Measurements from ENCODE around the gene KDM4B. TPM values are rescaled to one million over a fixed set of nuclear protein-coding genes. Genes with fewer than 3 reads are reported as not detected.

KDM4B gene
- total RNA-seq, 1 experiment from 2014 or later, result 43.7 TPM

DNA sequence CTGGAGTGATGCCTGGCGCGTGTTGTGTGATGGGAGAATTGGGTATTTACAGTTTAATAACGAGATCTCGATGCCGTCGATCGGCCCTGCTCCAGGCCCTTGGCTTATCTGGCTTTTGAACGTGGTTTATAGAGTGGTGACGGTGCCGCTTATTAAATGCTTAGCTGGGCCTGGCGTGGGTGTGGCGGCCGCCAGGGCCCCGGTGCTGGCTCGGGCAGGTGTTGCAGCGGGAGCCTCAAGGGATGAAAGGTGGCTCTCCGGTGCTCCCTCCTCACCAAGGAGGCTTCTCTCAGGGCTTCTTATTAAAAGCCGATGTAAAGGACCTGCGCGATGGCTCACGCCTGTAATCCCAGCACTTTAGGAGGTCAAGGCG lies 173.8 kb downstream of the KDM4B start:
- Mint-ChIP-seq H3K4me1 (peaks cover 0 to 5% of the 10 kb centered on the region in 2 experiments; a peak in 1 of 4 replicates), H3K4me3 (no peak overlapping the region), H3K9me3 (no peaks in the 10 kb centered on the region), H3K36me3 (ENCODE audit: insufficient read depth in 1 of 3, low read depth in 3 of 3) (peaks cover 13 to 55% (median 48%) of the 10 kb centered on the region in 3 experiments; a peak in 6 of 7 replicates), H3K27ac (no peak overlapping the region; a peak in 1 of 7 replicates), H3K27me3 (ENCODE audit: low read depth) (no peaks in the 10 kb centered on the region; the same call in 1 of the 2 replicates)
- Histone ChIP-seq H2BK12ac (ENCODE audit: insufficient read length, low read depth, low read length) (no peak overlapping the region), H4K20me1 (ENCODE audit: control insufficient read depth, insufficient read depth, insufficient read length) (no peaks in the 10 kb centered on the region), H2BK5ac (ENCODE audit: insufficient read length, low read length) (no peak overlapping the region), H3K79me2 (ENCODE audit: insufficient read depth, low read length) (no peaks in the 10 kb centered on the region), H3K9me3 (ENCODE audit: control insufficient read depth, low read depth, low read length) (no peaks in the 10 kb centered on the region), H3K14ac (ENCODE audit: insufficient read depth, low read length) (no peak overlapping the region), H3K23me2 (ENCODE audit: insufficient read length, low read depth, low read length, poor library complexity, severe bottlenecking) (peaks cover 1% of the 10 kb centered on the region), H3K4me1 (ENCODE audit: insufficient read depth, low read length) (no peaks in the 10 kb centered on the region), H2BK120ac (ENCODE audit: low read depth, low read length, poor library complexity, severe bottlenecking) (no peak overlapping the region), H2BK20ac (ENCODE audit: low read depth, low read length, poor library complexity, severe bottlenecking) (no peak overlapping the region), H3K79me1 (ENCODE audit: insufficient read depth, low read depth, low read length, poor library complexity, severe bottlenecking) (no peaks in the 10 kb centered on the region), H4K5ac (ENCODE audit: insufficient read length, low read depth, low read length) (no peak overlapping the region), H2AFZ (ENCODE audit: low read length) (no peak overlapping the region), H2AK5ac (ENCODE audit: insufficient read length, low read length) (no peak overlapping the region), H3K18ac (ENCODE audit: insufficient read length, low read depth, low read length) (no peak overlapping the region), H2BK15ac (ENCODE audit: low read depth, low read length) (no peak overlapping the region), H3K27ac (ENCODE audit: insufficient read length, low read depth, low read length) (no peak overlapping the region), H3K9ac (ENCODE audit: extremely low read depth, insufficient read length, low read length) (no peak overlapping the region), H3K27me3 (ENCODE audit: insufficient read depth, low read length) (no peaks in the 10 kb centered on the region), H3K23ac (ENCODE audit: insufficient read length, low read depth, low read length) (no peak overlapping the region), H4K91ac (ENCODE audit: insufficient read length, low read depth, low read length) (no peak overlapping the region), H3K4me2 (ENCODE audit: insufficient read depth, insufficient read length, low read length) (no peak overlapping the region), H3T11ph (ENCODE audit: low read length) (no peak overlapping the region), H3K56ac (ENCODE audit: insufficient read length, low read depth, low read length) (no peak overlapping the region), H3K4ac (ENCODE audit: low read depth, low read length) (no peak overlapping the region), H4K8ac (replicated peaks; ENCODE audit: insufficient read length, low read depth, low read length) (no peak overlapping the region)
- TF ChIP-seq, protein P1, sequence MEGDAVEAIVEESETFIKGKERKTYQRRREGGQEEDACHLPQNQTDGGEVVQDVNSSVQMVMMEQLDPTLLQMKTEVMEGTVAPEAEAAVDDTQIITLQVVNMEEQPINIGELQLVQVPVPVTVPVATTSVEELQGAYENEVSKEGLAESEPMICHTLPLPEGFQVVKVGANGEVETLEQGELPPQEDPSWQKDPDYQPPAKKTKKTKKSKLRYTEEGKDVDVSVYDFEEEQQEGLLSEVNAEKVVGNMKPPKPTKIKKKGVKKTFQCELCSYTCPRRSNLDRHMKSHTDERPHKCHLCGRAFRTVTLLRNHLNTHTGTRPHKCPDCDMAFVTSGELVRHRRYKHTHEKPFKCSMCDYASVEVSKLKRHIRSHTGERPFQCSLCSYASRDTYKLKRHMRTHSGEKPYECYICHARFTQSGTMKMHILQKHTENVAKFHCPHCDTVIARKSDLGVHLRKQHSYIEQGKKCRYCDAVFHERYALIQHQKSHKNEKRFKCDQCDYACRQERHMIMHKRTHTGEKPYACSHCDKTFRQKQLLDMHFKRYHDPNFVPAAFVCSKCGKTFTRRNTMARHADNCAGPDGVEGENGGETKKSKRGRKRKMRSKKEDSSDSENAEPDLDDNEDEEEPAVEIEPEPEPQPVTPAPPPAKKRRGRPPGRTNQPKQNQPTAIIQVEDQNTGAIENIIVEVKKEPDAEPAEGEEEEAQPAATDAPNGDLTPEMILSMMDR (conservative IDR thresholded peaks at IDR 0.05), result no peak
- no peak for DNase-seq
- no CpG with 5 or more reads among the region's 22 CpGs for WGBS (ENCODE audit: extremely low coverage, insufficient read length, low lambda C conversion rate)
